Measurements from ENCODE around the gene EIF4G3.

Gene EIF4G3

DNA sequence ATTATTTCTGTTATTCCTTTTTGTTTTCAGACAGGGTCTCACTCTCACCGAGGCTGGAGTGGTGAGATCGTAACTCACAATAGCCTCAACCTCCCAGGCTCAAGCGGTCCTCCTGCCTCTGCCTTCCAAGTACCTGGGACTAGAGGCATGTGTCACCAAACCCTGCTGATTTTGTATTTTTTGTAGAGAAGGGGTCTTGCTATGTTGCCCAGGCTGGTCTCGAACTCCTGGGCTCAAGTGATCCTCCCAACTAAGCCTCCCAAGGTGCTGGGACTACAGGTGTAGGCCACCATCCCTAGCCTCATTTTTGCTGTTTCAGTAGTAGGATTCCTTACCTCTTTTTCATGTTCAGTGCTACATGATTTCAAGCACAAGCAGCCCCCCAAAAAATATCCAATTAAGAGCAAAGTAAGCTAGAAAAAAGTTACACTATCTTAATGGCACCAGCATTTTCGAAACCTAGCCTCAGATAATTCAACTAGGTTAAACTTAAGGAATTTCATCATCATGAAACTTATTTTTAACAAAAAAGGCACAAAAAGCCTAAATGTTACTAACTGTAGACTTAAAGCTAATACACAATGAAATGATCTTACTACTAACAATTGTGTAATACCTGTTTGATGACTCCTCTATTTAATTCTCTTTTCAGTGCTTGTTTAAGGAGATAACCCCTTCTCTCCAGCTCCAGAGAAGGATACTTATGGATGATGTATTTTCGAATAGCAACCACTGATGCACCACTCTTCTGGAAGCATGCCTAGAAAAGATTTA is 406.2 kb downstream of the EIF4G3 start:
- in situ Hi-C loops (cut with MboI; ENCODE audit: low pct_unique_long_range_greater_than_20kb, low sequenced_read_pairs) = no loop called here
- no peak for DNase-seq

DNA sequence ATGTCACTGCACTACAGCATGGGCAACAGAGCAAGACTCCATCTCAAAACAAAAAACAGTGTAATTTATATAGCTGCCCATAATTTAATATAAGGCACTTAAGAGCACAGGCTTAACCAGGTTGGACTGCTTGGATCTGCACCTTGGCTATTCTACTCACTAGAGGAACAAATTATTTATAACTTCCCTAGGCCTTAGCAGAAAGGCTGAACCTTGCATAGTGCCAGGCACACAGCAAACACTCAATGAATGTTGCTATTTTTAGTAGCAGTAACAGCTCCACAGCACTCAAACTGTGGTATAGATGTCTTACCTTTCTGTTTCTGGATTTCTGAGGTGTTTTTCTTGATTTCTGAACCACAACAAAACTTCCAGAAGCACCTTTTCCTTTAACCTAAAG is 409.4 kb downstream of the EIF4G3 start:
- no peak for DNase-seq
- in situ Hi-C loops (cut with MboI; ENCODE audit: low pct_unique_long_range_greater_than_20kb, low sequenced_read_pairs) = no loop called here

DNA sequence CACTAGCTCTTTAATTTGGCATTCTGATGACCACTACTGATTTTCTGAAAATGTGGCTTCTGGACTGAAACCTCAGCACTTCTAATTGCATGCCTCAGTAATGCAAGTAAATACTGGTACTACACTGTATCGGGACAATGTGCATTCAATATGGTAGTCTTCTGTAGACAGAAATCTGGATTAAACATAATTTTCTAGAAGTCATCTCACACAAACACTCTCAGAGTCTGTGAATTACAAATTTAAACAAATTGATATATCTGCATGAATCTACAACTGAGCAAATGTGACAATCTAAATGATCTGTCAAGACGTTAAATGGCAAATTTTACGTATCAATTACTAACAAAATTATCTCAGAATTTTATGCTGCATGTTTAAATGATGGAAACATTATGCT is 413.3 kb downstream of the EIF4G3 start:
- DNase-seq = no peak
- in situ Hi-C loops (cut with MboI; ENCODE audit: low pct_unique_long_range_greater_than_20kb, low sequenced_read_pairs) = no loop called here

DNA sequence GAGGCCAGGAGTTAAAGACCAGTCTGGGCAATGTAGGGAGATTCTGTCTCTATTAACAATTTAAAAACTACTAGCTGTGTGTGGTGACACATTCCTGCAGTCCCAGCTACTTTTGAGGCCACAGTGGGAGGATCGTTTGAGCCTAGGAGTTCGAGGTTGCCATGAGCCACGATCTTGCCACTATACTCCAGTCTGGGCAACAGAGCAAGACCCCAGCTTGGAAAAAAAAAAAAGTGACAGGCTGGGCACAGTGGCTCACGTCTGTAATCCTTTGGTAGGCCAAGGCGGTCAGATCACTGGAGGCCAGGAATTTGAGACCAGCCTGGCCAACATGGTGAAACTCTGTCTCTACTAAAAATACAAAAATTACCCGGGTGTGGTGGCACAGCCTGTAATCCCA is 416.4 kb downstream of the EIF4G3 start:
- in situ Hi-C loops (cut with MboI; ENCODE audit: low pct_unique_long_range_greater_than_20kb, low sequenced_read_pairs) = no loop called here
- no peak for DNase-seq

All from KBM-7 (cell line).